Bronchial epithelial cell (primary cell): Measurements from ENCODE around the gene IRF2BPL. TPM values are rescaled to one million over a fixed set of nuclear protein-coding genes. Genes with fewer than 3 reads are reported as not detected.
A peak's percentile ranks its signal among the peaks of the same experiment; 100 is the strongest.
"Not testable (repeated sequence)": the region's sequence is repeated elsewhere in the genome, so short reads cannot be mapped to it uniquely, and the experiment has no call there.

Experiments used
- DNase-seq: peaks from one replicate; pipeline ENCODE4 v3.0.0-alpha.2; 2010; ENCODE audit warnings: low read depth
- FAIRE-seq: peaks from 2 replicates; lab custom pipeline; 2011; peaks lifted over from hg19 to GRCh38; lab: Jason Lieb, UNC
- H3K27me3 ChIP-seq: 2 replicates; pipeline ENCODE4 v1.5.1; 2011; ENCODE audit warnings: low read length; ENCODE audit not compliant: control insufficient read depth, insufficient read depth
- H3K36me3 ChIP-seq: 2 replicates; pipeline ENCODE4 v1.5.1; 2011; ENCODE audit warnings: low read length; ENCODE audit not compliant: control insufficient read depth, insufficient read depth
- H3K4me3 ChIP-seq: 2 replicates; pipeline ENCODE4 v1.5.1; 2011; ENCODE audit warnings: mild to moderate bottlenecking, low read depth, low read length, control low read depth
- total RNA-seq: library from RNA; depleted of rRNA; stranded (reverse); fragments of >200 nt; gene quantifications from 2 replicates; pipeline ENCODE4 v1.2.1, GENCODE V29; 2014
- TF ChIP-seq, protein P1 (sequence below): IDR thresholded peaks from 2 replicates; pipeline ENCODE4 v1.5.1; 2011; ENCODE audit warnings: mild to moderate bottlenecking, moderate library complexity, low read length, control low read depth, inconsistent platforms; ENCODE audit not compliant: insufficient read depth, severe bottlenecking

Gene IRF2BPL
- total RNA-seq, 1 donor from 2014 or later = 12.1 TPM

DNA sequence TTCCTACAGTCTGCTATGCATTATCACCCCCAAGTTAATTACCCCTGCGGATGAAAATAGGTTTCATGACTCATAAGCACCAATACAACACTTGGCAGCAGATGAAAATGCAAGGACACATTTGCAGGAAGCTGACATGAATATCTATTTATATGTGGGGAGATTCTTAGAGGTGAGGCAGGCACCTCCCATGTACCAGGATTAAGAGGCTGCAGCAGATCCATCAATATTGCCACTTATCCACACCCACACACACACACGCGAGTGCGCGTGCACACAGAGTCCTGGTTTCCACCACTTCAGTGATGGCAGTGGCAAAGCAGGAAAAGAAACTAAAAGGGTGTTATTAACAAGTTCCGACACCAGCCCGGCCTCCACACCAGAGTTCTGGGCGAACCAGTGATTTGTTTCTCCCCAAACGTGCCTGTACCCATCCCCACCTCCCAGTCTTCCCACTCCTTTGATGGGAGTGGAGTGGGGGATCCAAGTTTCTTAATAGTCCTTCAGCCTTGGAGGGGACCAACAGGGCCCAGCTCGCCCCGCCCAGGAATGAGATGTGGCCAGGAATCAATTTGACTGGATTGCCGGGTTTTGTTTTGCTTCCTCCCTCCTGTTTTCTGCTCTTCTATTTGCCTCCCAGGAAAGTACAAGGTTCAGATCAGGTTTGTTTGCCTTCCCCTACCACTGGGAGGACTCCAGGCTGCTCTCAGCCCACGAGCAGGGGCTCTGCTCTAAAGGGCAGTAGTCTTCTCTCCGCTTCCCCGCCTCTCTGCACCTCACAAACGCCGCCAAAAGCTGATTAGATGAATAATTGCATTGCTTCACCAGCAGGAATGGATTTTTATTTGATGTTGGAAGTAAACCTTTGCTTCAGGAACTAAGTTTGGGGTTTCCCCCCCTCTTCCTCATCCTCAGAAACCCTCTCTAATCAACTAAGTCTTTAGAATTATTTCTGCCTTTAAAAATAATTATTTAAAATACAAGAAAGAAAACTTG is 5.2 kb downstream of the IRF2BPL start:
- TF ChIP-seq, protein P1, sequence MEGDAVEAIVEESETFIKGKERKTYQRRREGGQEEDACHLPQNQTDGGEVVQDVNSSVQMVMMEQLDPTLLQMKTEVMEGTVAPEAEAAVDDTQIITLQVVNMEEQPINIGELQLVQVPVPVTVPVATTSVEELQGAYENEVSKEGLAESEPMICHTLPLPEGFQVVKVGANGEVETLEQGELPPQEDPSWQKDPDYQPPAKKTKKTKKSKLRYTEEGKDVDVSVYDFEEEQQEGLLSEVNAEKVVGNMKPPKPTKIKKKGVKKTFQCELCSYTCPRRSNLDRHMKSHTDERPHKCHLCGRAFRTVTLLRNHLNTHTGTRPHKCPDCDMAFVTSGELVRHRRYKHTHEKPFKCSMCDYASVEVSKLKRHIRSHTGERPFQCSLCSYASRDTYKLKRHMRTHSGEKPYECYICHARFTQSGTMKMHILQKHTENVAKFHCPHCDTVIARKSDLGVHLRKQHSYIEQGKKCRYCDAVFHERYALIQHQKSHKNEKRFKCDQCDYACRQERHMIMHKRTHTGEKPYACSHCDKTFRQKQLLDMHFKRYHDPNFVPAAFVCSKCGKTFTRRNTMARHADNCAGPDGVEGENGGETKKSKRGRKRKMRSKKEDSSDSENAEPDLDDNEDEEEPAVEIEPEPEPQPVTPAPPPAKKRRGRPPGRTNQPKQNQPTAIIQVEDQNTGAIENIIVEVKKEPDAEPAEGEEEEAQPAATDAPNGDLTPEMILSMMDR = no peak
- FAIRE-seq = no peak
- no peak overlapping the region for H3K4me3 ChIP-seq
- peak; percentile 60 for DNase-seq
- peaks cover 12% of the 10 kb centered on the region for H3K36me3 ChIP-seq
- no peaks in the 10 kb centered on the region for H3K27me3 ChIP-seq

DNA sequence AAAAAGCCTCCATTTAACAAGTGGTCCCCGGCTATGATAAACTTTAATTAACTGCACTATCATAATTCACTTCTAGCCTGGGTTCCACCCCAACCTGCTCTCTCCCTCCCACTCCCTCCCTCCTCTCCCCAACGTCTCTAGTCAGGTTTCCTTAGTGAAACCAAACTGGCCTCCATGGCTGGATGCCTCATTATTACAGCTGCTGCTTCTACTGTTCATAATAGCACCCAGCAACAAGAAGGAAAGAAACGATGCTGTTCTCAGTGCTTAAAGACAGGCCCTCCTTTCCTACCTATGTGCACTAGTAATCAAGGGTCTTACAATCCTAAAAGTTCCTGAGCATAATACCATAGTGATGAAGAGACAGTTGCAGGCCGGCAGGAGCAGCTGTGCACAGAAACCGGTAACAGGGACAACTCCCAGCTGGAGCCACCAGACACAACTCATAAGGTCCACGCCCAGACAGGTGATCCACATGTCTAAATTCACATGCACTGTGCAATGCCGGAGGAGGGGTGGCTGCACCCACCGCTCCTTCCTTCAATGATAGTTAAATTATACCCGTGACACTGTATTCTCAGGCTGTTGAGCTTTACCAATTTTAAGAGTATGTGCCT is 6.2 kb downstream of the IRF2BPL start:
- DNase-seq = no peak
- TF ChIP-seq, protein P1 = no peak
- Histone ChIP-seq H3K4me3 (no peak overlapping the region), H3K36me3 (peaks cover 12% of the 10 kb centered on the region), H3K27me3 (no peaks in the 10 kb centered on the region)
- FAIRE-seq = no peak

DNA sequence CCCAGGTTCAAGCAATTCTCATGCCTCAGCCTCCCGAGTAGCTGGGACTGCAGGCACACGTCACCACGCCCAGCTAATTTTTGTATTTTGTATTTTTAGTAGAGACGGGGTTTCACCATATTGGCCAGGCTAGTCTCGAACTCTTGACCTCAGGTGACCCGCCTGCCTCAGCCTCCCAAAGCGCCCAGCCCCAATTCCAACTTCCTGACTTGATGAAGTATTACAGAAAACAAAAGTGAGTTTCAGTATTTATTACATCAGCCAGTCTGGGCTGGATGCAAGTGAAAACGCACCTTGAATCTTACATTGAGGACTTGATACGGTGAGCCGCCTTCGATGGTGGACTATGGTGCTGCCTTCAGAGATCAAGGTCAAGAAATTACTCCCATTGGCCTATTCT is 7.1 kb downstream of the IRF2BPL start:
- H3K27me3 ChIP-seq, FAIRE-seq, DNase-seq, H3K4me3 ChIP-seq: not testable (repeated sequence)
- H3K36me3 ChIP-seq = peaks cover 12% of the 10 kb centered on the region

DNA sequence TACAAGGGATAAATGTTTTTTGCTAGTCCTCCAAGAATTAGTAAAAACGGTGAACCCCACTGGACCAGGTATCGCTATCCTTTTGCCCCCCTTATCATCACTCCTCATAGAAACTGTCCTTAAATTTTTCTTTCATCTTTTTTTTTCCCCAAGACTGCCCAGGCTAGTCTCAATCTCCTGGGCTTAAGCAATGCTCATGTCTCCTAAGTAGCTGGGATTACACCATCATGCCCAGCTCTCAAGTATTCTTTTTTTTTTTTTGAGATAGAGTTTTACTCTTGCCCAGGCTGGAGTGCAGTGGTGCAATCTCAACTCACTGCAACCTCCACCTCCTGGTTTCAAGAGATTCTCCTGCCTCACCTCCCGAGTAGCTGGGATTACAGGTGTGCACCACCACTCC is 9.7 kb downstream of the IRF2BPL start:
- no peaks in the 10 kb centered on the region for H3K36me3 ChIP-seq
- no peak for FAIRE-seq
- TF ChIP-seq, protein P1 = no peak
- DNase-seq = no peak
- H3K4me3 ChIP-seq = no peak overlapping the region
- H3K27me3 ChIP-seq = no peaks in the 10 kb centered on the region

DNA sequence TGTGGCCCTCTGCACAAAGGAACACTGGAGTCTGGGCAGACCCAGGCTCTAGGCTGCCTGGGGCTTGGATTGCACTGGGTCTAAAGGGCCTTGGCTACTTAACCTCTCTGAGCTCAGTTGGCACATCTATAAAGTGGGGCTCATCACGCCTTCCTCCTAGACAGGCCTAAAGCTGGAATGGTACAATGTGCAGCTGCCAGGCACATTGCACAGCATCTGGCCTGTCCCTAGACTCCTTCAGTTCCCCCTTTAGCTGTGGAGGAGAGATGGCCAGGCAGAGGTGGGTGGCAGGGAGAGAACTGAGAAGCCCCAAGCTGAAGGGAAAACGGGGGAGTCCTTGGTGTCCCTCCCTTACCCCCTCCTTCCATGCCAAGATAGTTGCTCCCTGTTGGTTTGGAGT is 10.8 kb downstream of the IRF2BPL start:
- TF ChIP-seq, protein P1 = no peak
- Histone ChIP-seq H3K27me3 (no peaks in the 10 kb centered on the region), H3K4me3 (no peak overlapping the region), H3K36me3 (no peaks in the 10 kb centered on the region)
- FAIRE-seq = no peak
- DNase-seq = no peak

DNA sequence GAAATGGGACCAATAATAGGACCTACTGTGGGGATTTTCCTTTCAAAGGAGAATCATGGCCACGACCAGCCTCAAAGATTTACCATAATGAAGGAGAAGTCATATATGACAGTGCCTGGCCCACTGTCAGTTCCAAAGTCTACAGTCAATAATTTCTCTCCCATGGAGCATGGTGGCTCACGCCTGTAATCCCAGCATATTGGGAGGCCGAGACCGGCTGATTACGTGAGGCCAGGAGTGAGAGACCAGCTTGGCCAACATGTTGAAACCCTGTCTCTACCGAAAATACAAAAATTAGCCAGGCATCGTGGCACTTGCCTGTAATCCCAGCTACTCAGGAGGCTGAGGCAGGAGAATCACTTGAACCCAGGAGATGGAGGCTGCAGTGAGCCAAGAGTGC is 13.8 kb downstream of the IRF2BPL start:
- Histone ChIP-seq H3K27me3 (no peaks in the 10 kb centered on the region), H3K4me3 (no peak overlapping the region), H3K36me3 (no peaks in the 10 kb centered on the region)
- TF ChIP-seq, protein P1 = no peak
- no peak for DNase-seq
- FAIRE-seq = no peak
